T-helper 1 cell (primary cell): ENCODE results near the gene S100A8.
"Not testable (repeated sequence)": the region's sequence is repeated elsewhere in the genome, so short reads cannot be mapped to it uniquely, and the experiment has no call there.

Source experiments
- DNase-seq, 5 donors: peaks; one replicate each; pipeline ENCODE4 v3.0.0-alpha.2; 2012 to 2020

The S100A8 gene

GRCh38 chr1:153360592-153361479, 30.0 kb downstream of the S100A8 start:
- no peak for DNase-seq

GRCh38 chr1:153360190-153360589, 30.7 kb downstream of the S100A8 start:
- DNase-seq: no peak

GRCh38 chr1:153359241-153359640, 31.6 kb downstream of the S100A8 start:
- no peak for DNase-seq

GRCh38 chr1:153358691-153358975, 32.2 kb downstream of the S100A8 start:
- no peak for DNase-seq

GRCh38 chr1:153357853-153358690, 32.8 kb downstream of the S100A8 start, which contains the start of gene S100A9:
TSS of gene S100A9 (plus strand) at chr1:153357854. CDS start at chr1:153358284, 430 bp downstream.
- no peak for DNase-seq

- no peak for DNase-seq
These were observed 33.6 kb downstream of the S100A8 start for GRCh38 chr1:153357076-153357852.

GRCh38 chr1:153356392-153357075, 34.3 kb downstream of the S100A8 start:
- no peak for DNase-seq

GRCh38 chr1:153355445-153356071, 35.3 kb downstream of the S100A8 start:
- DNase-seq: peak in 2 of 5 donors; percentile 8 to 58

- no peak for DNase-seq
These were observed 36.2 kb downstream of the S100A8 start for GRCh38 chr1:153354515-153355193.

GRCh38 chr1:153353226-153353947, 37.5 kb downstream of the S100A8 start:
- no peak for DNase-seq

- DNase-seq: peak in 4 of 5 donors; percentile 40 to 59 (median 48)
These were observed 38.4 kb downstream of the S100A8 start for GRCh38 chr1:153352523-153352922.

- no peak for DNase-seq
These were observed 40.4 kb downstream of the S100A8 start for GRCh38 chr1:153350321-153350957.

- no peak for DNase-seq
These were observed 41.2 kb downstream of the S100A8 start for GRCh38 chr1:153349363-153350320.

GRCh38 chr1:153348511-153349362, 42.1 kb downstream of the S100A8 start, which contains the start of gene PGLYRP4:
TSS of gene PGLYRP4 (minus strand) at chr1:153348841. CDS start at chr1:153347932, 909 bp downstream.
- no peak for DNase-seq

- no peak for DNase-seq
These were observed 43.0 kb downstream of the S100A8 start for GRCh38 chr1:153347856-153348255.

GRCh38 chr1:153347049-153347448, 43.8 kb downstream of the S100A8 start:
- not testable (repeated sequence) for DNase-seq

- DNase-seq: no peak
These were observed 44.7 kb downstream of the S100A8 start for GRCh38 chr1:153346077-153346723.
